ENCODE measurements around the gene NECTIN3.

DNA sequence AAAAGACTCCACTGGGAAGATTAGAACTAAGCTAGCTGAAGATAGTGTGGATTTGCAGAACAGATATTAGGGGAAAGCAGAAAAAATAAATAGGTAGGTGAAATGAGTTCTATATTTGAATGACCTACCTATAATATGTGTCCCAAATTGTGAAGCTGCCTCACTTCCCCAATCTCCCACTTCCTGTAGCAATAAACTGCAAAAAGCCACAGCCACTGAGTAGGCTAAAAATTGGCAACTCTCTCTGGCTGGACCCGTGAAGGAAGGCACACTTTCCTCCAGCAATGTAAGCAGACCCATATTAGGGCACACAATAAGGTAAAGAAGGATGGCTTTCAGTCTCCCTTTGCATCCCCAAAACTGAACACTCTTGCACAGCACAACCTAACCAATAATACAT, 43.7 kb upstream of the NECTIN3 start:
- TF ChIP-seq, protein P1, sequence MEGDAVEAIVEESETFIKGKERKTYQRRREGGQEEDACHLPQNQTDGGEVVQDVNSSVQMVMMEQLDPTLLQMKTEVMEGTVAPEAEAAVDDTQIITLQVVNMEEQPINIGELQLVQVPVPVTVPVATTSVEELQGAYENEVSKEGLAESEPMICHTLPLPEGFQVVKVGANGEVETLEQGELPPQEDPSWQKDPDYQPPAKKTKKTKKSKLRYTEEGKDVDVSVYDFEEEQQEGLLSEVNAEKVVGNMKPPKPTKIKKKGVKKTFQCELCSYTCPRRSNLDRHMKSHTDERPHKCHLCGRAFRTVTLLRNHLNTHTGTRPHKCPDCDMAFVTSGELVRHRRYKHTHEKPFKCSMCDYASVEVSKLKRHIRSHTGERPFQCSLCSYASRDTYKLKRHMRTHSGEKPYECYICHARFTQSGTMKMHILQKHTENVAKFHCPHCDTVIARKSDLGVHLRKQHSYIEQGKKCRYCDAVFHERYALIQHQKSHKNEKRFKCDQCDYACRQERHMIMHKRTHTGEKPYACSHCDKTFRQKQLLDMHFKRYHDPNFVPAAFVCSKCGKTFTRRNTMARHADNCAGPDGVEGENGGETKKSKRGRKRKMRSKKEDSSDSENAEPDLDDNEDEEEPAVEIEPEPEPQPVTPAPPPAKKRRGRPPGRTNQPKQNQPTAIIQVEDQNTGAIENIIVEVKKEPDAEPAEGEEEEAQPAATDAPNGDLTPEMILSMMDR (IDR thresholded peaks at IDR 0.05), result no peak
- TF ChIP-seq EP300 (IDR thresholded peaks at IDR 0.05), result no peak
- TF ChIP-seq POLR2A (IDR thresholded peaks at IDR 0.05), result no peak

Measured in tibial nerve (tissue), 4 donors.